Measurements from ENCODE around the gene PNPLA3. TPM values are rescaled to one million over a fixed set of nuclear protein-coding genes. Genes with fewer than 3 reads are reported as not detected.
A peak's percentile ranks its signal among the peaks of the same experiment; 100 is the strongest.

The PNPLA3 gene
- total and polyA plus RNA-seq, 7 experiments from 2014 or later: 0.19 to 0.29 TPM; not detected in 5

- Histone ChIP-seq H3K4me3 (ENCODE audit: low read length) (peak within 1 kb of the TSS; percentile 76), H3K36me3 (ENCODE audit: control insufficient read depth in 2 of 3, insufficient read depth in 3 of 3, low read length in 3 of 3) (peaks cover 0 to 9% (median 0%) of the 10 kb centered on the region in 3 experiments), H3K9me3 (ENCODE audit: control insufficient read depth in 2 of 3, low read length in 3 of 3) (no peaks in the 10 kb centered on the region), H3K4me1 (ENCODE audit: control insufficient read depth in 2 of 2, insufficient read depth in 2 of 2, low read length in 2 of 2) (peaks cover 9 to 13% of the 10 kb centered on the region in 2 donors), H3K27me3 (ENCODE audit: control insufficient read depth in 2 of 2, insufficient read depth in 2 of 2, low read length in 2 of 2) (peaks cover 0 to 4% of the 10 kb centered on the region in 2 donors), H3K27ac (ENCODE audit: low read depth, low read length) (peak within 1 kb of the TSS; percentile 88)
- intact Hi-C loops (cut with micrococcal nuclease): loop anchor here (1.0 kb wide), 6 partner anchors 32 to 746 kb away; partner anchors contain the start of genes PARVB (in 1 of the 2), PNPLA3 (in 1 of the 2) and RTL6 (in 1 of the 2)
- CTCF ChIA-PET: interaction anchor here (1.8 kb wide), 1 partner anchor 38 kb away, joined by 5 read pairs; no protein-coding TSS in a partner anchor
- Mint-ChIP-seq H3K4me3 (peak within 1 kb of the TSS; percentile 90 to 100 (median 97)), H3K36me3 (peaks cover 0 to 4% (median 3%) of the 10 kb centered on the region in 5 donors), H3K9me3 (peaks cover 0 to 1% (median 0%) of the 10 kb centered on the region in 11 donors), H3K27ac (peak within 1 kb of the TSS; percentile 86 to 97 (median 94)), H3K4me1 (peaks cover 30 to 58% (median 46%) of the 10 kb centered on the region in 7 donors), H3K27me3 (peaks cover 0 to 6% (median 4%) of the 10 kb centered on the region in 5 donors)
- POLR2A ChIA-PET: interaction anchor here (0.6 to 1.4 kb wide), 6 partner anchors 14 to 1217 kb away, joined by 3 to 5 read pairs (median 3); partner anchors contain the start of genes PARVG and PNPLA3
- DNase-seq (peak; percentile 77 to 93 (median 88)), ATAC-seq (peak; percentile 98)
Observed at GRCh38 chr22:43955040-43955882, 31.7 kb downstream of the PNPLA3 start, which contains the start of gene SAMM50. Gene SAMM50, plus strand, starts transcription at chr22:43955442. Its CDS starts 136 bp downstream, at chr22:43955578.

GRCh38 chr22:43955883-43956782 lies 32.5 kb downstream of the PNPLA3 start:
- peak overlapping the region; percentile 86 to 97 (median 94) for H3K27ac Mint-ChIP-seq
- H3K4me1 ChIP-seq (ENCODE audit: control insufficient read depth in 2 of 2, insufficient read depth in 2 of 2, low read length in 2 of 2): peaks cover 9 to 13% of the 10 kb centered on the region in 2 donors
- peaks cover 0 to 9% (median 0%) of the 10 kb centered on the region in 3 experiments for H3K36me3 ChIP-seq (ENCODE audit: control insufficient read depth in 2 of 3, insufficient read depth in 3 of 3, low read length in 3 of 3)
- H3K36me3 Mint-ChIP-seq: peaks cover 0 to 4% (median 3%) of the 10 kb centered on the region in 5 donors
- ATAC-seq: no peak
- H3K9me3 ChIP-seq (ENCODE audit: control insufficient read depth in 2 of 3, low read length in 3 of 3): no peaks in the 10 kb centered on the region
- ChIA-PET POLR2A (no interaction called here), CTCF (no interaction called here)
- peak overlapping the region; percentile 88 for H3K27ac ChIP-seq (ENCODE audit: low read depth, low read length)
- peak overlapping the region; percentile 76 for H3K4me3 ChIP-seq (ENCODE audit: low read length)
- H3K27me3 Mint-ChIP-seq: peaks cover 0 to 6% (median 4%) of the 10 kb centered on the region in 5 donors
- peaks cover 0 to 1% (median 0%) of the 10 kb centered on the region in 11 donors for H3K9me3 Mint-ChIP-seq
- peak in 2 of 9 donors; percentile 13 to 24 for DNase-seq
- peak overlapping the region; percentile 90 to 100 (median 97) for H3K4me3 Mint-ChIP-seq
- peaks cover 30 to 66% (median 49%) of the 10 kb centered on the region in 7 donors for H3K4me1 Mint-ChIP-seq
- peaks cover 0 to 4% of the 10 kb centered on the region in 2 donors for H3K27me3 ChIP-seq (ENCODE audit: control insufficient read depth in 2 of 2, insufficient read depth in 2 of 2, low read length in 2 of 2)
- intact Hi-C loops (cut with micrococcal nuclease): loop anchor here (1.0 kb wide), 6 partner anchors 33 to 745 kb away; partner anchors contain the start of genes PARVB (in 1 of the 2), PNPLA3 (in 1 of the 2) and RTL6 (in 1 of the 2)

GRCh38 chr22:43956805-43957463 lies 33.3 kb downstream of the PNPLA3 start:
- Mint-ChIP-seq H3K9me3 (no peaks in the 10 kb centered on the region), H3K4me3 (peak overlapping the region; percentile 90 to 100 (median 97)), H3K36me3 (peaks cover 0 to 4% (median 3%) of the 10 kb centered on the region in 5 donors), H3K4me1 (peaks cover 30 to 66% (median 49%) of the 10 kb centered on the region in 7 donors), H3K27me3 (peaks cover 0 to 5% (median 0%) of the 10 kb centered on the region in 5 donors), H3K27ac (peak overlapping the region in 3 of 9 donors; percentile 86 to 90 (median 88))
- Histone ChIP-seq H3K4me3 (ENCODE audit: low read length) (no peak overlapping the region), H3K27me3 (ENCODE audit: control insufficient read depth in 2 of 2, insufficient read depth in 2 of 2, low read length in 2 of 2) (peaks cover 0 to 4% of the 10 kb centered on the region in 2 donors), H3K9me3 (ENCODE audit: control insufficient read depth in 2 of 3, low read length in 3 of 3) (no peaks in the 10 kb centered on the region), H3K27ac (ENCODE audit: low read depth, low read length) (no peak overlapping the region), H3K4me1 (ENCODE audit: control insufficient read depth in 2 of 2, insufficient read depth in 2 of 2, low read length in 2 of 2) (peaks cover 9 to 13% of the 10 kb centered on the region in 2 donors), H3K36me3 (ENCODE audit: control insufficient read depth in 2 of 3, insufficient read depth in 3 of 3, low read length in 3 of 3) (peaks cover 0 to 9% (median 0%) of the 10 kb centered on the region in 3 experiments)
- POLR2A ChIA-PET: no interaction called here
- CTCF ChIA-PET: no interaction called here
- DNase-seq (no peak), ATAC-seq (no peak)
- intact Hi-C loops (cut with micrococcal nuclease): no loop called here

GRCh38 chr22:43957871-43958270 lies 34.3 kb downstream of the PNPLA3 start:
- ChIA-PET CTCF (interaction anchor here (0.5 kb wide), 1 partner anchor 10 kb away, joined by 3 read pairs; no protein-coding TSS in a partner anchor), POLR2A (no interaction called here)
- H3K9me3 Mint-ChIP-seq: no peaks in the 10 kb centered on the region
- H3K27me3 ChIP-seq (ENCODE audit: control insufficient read depth in 2 of 2, insufficient read depth in 2 of 2, low read length in 2 of 2): peaks cover 0 to 4% of the 10 kb centered on the region in 2 donors
- H3K36me3 Mint-ChIP-seq: peaks cover 0 to 4% (median 3%) of the 10 kb centered on the region in 5 donors
- H3K4me1 ChIP-seq (ENCODE audit: control insufficient read depth in 2 of 2, insufficient read depth in 2 of 2, low read length in 2 of 2): peaks cover 9 to 13% of the 10 kb centered on the region in 2 donors
- intact Hi-C loops (cut with micrococcal nuclease): no loop called here
- H3K27ac Mint-ChIP-seq: peak overlapping the region in 2 of 9 donors; percentile 18 to 30
- peaks cover 0 to 9% (median 0%) of the 10 kb centered on the region in 3 experiments for H3K36me3 ChIP-seq (ENCODE audit: control insufficient read depth in 2 of 3, insufficient read depth in 3 of 3, low read length in 3 of 3)
- peaks cover 28 to 66% (median 49%) of the 10 kb centered on the region in 7 donors for H3K4me1 Mint-ChIP-seq
- DNase-seq: no peak
- H3K27ac ChIP-seq (ENCODE audit: low read depth, low read length): no peak overlapping the region
- peak overlapping the region in 7 of 10 donors; percentile 29 to 70 (median 54) for H3K4me3 Mint-ChIP-seq
- no peaks in the 10 kb centered on the region for H3K9me3 ChIP-seq (ENCODE audit: control insufficient read depth in 2 of 3, low read length in 3 of 3)
- H3K4me3 ChIP-seq (ENCODE audit: low read length): no peak overlapping the region
- no peaks in the 10 kb centered on the region for H3K27me3 Mint-ChIP-seq
- no peak for ATAC-seq

- ATAC-seq (no peak), DNase-seq (no peak)
- peaks cover 0 to 21% (median 15%) of the 10 kb centered on the region in 7 donors for H3K4me1 Mint-ChIP-seq
- intact Hi-C loops (cut with micrococcal nuclease): no loop called here
- Histone ChIP-seq H3K27me3 (ENCODE audit: control insufficient read depth in 2 of 2, insufficient read depth in 2 of 2, low read length in 2 of 2) (no peaks in the 10 kb centered on the region), H3K4me1 (ENCODE audit: control insufficient read depth in 2 of 2, insufficient read depth in 2 of 2, low read length in 2 of 2) (no peaks in the 10 kb centered on the region), H3K9me3 (ENCODE audit: control insufficient read depth in 2 of 3, low read length in 3 of 3) (no peaks in the 10 kb centered on the region), H3K27ac (ENCODE audit: low read depth, low read length) (no peak overlapping the region), H3K4me3 (ENCODE audit: low read length) (no peak overlapping the region), H3K36me3 (ENCODE audit: control insufficient read depth in 2 of 3, insufficient read depth in 3 of 3, low read length in 3 of 3) (peaks cover 22 to 60% (median 26%) of the 10 kb centered on the region in 3 experiments)
- CTCF ChIA-PET: no interaction called here
- POLR2A ChIA-PET: no interaction called here
- no peak overlapping the region for H3K4me3 Mint-ChIP-seq
- H3K36me3 Mint-ChIP-seq: peaks cover 11 to 42% (median 21%) of the 10 kb centered on the region in 5 donors
- no peaks in the 10 kb centered on the region for H3K9me3 Mint-ChIP-seq
- no peaks in the 10 kb centered on the region for H3K27me3 Mint-ChIP-seq
- no peak overlapping the region for H3K27ac Mint-ChIP-seq
Observed at GRCh38 chr22:43964314-43964857, 40.8 kb downstream of the PNPLA3 start.
